UCSD-AML1 (cell line): Measurements from ENCODE around the gene PLCL2.

Experiments
- DNase-seq: peaks from one replicate; lab custom pipeline; 2025; ENCODE audit not compliant: unreplicated experiment; lab: John Stamatoyannopoulos, UW

The PLCL2 gene

DNA sequence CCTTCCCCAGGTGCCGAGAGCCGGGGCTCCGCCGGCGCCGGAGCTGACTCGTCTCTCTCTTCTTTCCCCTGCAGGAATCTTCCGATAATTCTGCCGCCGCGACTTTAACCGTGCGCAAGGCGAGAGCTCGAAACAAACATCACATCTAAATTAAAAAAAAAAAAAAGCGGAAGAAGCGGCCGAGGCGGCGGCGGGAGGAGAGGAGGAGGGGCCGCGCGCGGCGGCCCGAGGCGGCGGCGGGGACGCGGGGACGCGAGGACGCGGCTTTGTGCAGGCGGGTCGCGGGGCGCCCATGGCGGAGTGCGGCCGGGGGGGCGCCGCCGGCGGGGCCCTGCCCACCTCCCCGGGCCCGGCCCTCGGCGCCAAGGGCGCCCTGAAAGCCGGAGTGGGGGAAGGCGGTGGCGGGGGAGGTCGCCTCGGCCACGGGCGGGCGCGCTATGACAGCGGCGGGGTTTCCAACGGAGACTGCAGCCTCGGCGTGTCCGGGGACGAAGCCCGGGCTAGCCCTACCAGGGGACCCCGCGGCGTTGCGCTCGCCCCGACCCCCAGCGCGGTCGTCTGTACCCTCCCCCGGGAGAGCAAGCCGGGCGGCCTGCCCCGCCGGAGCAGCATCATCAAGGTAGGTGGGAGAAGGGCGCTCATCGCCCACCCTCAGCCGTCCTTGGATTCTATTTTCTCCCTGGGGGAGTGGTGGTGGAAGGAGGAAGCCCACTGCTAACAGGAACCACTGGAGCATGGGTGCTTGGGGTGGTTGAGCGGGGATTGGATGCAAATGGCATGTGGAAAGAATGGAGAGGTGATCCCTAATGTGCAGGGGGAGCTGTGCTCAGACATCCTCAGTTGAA, at the start of gene PLCL2:
TSS of gene PLCL2 (plus strand) at position 208 of the 845 bp plus-strand sequence. CDS start at position 293, 85 bp downstream.
- peak; percentile 68 for DNase-seq

DNA sequence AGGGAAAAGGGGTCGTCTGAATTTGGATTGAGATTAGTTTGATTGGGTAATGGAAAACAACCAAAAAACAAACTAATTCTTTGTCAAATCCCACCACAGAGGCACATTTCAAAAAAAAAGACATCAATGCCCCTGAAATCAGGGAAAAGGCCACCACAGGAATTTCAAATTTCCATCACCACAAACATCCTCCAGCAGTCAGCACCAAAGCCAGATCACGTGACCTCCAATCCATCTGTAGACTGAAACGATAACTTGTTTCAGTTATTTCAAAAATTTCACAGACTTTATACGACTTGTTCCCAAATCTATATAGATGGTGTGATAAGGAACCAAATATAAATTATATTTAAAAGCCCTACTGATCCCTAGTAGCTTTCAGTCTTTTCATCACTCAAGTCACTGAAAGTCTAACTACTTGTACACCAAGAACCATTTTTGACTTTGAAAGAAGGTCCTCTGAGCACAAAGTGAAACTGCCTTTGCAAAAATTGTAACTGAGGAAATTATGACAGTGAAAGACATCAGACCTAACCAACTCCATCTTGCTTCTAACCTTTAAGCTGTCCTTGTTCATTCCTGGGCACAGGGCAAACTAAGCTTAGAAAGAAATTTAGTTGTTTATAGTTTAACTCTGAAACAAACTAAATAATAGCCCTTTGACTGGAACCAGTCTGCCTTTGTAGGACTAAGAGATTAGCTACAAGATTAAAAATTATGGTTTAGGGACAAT, 48.1 kb upstream of the PLCL2 start:
- no peak for DNase-seq

DNA sequence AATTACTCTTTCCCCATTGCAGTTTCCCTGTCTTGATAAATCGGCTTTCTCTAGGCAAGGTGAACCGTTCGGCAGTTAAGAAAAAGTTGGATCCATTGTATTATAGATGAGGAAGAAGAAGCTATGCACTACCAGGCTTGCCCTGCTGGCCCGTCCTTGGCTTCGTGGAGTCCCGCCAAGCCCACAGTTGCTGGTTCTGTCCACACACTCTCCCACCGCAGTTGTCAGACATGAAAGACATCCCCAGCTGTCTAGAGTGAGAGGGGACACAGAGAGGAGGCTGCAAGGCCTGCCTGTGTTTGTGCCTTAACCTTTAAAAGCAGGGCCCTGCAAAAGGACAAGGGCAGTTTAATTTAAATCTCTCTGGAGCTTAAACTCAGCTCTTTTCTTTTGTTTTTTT, 47.2 kb upstream of the PLCL2 start:
- DNase-seq: no peak

DNA sequence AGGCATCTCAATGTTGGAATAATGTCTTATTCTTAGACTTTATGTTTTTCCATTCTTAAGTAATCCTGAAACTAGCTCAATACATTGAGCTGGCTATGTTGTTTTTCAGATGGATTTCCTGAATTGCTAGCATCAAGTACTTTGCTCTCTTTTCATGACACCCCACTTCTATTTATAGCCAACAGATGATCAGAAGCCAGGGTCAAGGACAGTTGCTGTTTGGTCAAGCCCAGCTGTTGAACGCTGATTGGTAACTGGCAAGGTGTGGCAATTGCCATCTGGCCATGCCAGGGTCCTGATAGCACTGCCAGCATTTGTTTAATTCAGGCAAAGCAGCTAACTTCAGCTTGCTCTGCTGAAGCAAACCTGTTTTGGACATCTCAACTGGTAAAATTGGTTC, 46.2 kb upstream of the PLCL2 start:
- DNase-seq: no peak

DNA sequence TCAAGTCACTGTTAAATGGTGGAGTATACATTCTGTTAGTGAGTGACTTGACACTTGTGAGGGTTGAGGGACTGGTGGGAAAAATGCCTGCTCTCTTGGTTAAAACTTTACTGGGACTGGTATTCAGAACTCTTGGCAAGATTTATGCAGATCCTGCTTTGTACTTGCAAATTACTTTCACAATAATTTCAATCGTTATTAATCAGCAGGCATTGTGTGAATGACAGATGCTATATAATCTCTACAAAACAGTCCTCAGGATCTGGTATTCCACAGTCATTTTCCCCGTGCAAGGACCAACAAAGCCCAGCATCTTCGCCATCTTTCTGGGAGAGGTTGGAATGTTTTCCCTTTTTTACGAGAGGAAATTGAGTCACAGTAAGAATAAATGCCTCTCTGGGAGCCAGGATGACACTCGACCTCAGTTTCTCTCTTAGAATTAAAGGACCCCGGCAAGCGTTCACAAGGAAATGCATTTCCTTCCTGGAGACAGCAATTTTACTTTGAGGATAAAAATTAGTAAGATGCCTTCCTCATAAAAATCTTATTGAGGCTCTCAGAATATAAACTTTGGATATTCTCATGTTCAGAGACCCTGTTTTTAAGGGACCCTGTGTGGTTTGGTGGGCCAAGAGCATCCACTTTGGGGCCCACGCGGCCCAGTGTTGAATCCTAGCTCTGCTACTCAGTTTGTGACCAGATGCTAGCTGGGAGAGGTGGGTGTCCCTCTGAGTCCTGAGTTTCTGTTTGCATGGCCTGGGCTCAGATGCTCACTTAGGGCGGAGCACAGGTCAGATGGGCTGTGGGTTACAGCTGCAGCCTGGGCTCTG, 45.3 kb upstream of the PLCL2 start:
- DNase-seq: no peak

DNA sequence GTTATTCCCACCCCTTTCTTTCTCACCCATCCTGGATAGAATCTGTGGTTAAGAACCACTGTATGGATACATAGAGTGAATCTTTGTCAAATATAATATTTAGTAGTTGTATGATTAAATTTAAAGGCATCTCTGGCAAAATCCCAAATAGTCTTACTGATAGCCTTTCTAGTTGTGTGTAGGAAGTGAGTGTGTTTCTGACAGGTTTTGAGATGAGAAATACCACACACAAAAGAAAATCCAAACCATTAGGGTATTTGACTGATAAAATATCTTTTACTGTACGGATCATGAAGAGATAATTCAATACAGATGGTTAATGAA, 44.7 kb upstream of the PLCL2 start:
- no peak for DNase-seq

DNA sequence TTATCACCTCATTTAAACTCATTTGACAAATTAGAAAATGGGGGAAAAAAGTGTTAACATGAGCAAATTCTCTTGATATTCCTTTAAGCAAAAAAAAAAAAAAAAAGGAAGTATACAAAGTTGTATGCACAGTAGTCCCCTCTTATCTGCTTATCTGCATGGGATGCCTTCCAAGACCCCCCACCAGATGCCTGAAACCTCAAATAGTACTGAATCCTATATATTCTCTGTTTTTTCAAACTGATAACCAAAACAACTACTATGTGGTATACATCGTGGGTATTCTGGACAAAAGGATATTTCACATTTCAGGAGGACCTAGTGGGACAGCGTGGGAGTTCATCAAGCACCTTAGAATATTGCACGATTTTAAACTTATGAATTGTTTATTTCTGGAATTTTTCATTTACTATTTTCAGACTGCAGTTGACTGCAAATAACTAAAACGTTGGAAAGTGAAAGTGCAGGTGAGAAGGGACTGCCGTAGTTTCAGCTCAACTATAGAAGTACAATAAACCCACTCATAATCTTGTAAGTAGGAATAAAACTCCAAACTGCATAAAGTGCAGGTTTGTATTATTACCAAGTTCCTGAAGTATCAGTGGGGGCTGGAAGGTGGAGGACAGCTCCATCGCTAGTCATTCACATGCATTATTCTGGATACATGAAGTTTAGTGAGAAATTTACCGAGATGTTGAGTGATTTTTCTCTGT, 43.6 kb upstream of the PLCL2 start:
- DNase-seq: no peak

DNA sequence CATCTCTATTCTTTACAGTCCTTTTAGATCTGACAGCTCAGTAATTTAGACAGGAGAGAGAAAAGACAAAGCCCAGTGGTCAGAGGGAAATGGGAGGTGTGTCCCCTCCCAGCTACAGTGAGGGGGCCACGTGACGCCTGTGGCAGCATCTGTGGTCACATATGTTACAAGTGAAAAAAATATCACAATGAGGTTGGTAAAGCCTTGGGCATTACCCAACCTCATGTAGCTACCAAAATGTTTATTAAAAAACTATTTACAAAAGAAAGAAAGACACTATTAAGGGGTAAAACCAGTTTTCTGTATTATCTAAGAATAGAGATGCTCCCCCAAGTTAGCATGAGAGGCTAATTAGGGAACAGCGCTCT, 42.9 kb upstream of the PLCL2 start:
- DNase-seq: no peak

DNA sequence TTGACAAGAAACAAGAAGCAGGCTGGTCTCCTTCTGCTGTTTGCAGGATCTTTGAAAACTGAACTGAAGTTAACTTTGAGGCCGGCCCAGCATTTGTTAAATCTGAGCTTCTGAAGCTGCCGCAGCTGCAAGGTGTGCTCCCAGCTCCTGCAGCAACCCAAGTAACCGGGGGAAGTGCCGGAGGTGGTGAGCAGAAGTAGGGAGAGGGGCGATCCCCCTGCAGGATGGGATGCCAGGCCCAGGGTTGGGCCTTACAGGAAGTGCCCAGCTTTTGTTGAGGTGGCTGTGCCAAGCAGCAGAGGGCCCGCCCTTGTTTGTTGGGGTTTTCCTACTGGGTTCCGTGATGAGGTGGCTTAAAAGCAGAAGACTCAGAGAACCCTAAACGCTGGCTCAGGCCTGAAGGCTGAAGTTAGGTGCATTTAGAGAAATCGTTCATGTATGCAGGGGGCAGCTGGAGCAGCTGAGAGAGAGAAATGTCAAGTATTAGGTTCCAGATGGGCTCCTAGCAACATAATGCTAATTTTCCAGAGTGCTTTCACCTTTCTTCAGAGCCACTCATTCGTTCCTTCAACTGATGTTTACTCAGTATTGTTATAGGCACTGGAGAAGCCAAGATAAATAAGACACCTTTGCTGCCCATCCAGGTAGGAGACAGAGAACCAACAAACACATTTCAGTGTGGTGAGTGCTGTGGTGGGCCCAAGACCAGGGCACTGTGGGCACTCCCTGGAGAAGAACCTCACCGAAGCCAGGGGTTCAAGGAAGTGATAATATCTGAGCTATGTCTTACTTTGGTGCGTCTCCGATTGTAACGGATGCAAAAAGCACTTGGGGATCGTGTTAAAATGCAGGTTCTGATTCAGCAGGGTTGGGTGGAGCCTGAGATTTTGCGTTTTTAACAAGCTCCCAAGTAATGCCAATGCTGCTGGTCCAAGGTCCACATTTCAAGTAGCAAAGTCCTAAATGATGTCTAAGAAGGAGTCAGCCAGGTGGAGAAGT, 42.2 kb upstream of the PLCL2 start:
- DNase-seq: no peak

DNA sequence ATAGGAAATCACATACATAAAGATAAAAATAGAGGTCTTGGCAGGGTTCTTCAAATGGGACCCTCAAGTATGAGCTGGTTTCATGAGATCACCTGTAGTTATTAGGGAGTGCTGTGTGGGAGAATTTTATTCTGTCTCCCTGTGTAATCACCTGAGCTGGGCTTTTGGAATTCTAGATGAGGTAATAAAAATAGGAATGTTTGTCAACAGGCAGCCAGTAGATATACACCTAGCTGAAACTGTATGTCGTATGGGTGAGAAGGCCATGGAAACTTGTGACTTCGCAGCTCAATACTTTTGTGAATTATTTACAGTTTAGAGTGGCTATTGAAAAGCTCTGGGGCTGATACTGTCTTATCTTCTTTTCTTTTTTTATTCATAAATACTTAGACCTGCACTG, 40.5 kb upstream of the PLCL2 start:
- DNase-seq: no peak

DNA sequence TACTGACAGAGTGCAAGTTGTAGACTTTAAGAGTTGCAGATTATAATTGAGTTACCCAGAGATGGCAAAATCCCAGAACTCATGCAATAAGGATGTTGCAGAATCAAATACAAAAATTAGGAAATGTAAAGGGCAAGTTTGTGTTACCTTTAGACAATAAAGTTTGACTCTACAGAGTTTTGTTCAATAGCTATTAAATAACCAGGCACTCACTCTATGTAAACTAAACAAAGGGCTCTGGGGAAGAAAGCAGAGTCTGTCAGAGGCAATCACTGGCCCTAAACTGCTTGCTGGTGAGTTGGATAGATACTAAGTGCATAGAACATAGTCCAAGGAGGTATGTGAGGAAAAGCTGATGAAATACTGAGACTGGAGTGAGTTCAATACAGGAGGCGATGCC, 40.0 kb upstream of the PLCL2 start:
- DNase-seq: no peak

DNA sequence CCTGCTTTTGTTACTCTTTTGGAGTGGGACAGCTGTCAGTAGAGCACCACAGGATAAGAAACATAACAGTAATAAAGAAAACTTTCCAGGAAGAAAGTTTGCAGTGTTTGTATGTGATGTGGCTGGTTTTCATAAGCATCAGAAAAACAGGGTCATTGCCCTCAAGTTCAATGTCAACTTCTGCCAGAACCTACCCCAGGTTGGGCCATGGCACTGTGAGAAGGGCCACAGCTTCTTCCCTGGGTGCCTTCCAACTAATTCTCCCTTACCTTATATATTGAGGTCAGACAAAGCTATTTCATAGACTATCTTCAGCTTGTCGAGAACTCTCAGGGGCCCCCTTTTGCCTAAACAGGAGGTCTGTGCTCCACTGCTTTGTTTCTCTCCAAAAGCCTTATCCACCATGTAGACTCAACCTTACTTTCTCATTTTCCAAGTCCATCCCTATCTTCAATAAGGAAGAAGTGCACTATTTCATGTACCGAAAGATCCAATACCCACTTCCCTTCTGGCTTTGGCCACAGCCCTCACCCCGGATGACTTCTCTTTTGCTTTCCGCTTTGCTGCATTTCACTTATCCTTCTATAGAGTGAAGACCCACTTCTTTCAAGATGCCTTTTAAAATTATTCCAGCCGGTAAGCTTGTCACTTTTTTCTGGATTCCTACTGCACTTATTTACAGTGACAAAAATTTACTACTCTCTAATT, 38.2 kb upstream of the PLCL2 start:
- DNase-seq: no peak

DNA sequence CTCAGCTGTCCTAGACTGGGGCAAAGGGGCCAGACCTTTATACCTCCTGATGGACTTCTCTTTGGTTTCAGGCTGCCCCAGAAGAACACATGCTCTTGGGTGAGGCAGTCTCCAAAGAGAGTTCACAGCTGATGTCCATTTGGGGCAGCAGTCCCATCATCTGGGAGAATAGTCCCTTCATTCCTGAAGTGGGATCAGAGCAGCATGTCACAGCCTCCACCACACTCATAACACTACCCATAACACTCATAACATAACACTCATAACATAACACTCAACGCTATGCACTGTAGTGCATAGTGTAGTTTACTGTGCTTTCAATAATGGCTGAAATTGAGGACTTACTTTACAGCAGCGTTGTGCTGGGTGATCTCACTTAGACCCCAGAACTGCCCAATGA, 36.7 kb upstream of the PLCL2 start:
- DNase-seq: no peak

DNA sequence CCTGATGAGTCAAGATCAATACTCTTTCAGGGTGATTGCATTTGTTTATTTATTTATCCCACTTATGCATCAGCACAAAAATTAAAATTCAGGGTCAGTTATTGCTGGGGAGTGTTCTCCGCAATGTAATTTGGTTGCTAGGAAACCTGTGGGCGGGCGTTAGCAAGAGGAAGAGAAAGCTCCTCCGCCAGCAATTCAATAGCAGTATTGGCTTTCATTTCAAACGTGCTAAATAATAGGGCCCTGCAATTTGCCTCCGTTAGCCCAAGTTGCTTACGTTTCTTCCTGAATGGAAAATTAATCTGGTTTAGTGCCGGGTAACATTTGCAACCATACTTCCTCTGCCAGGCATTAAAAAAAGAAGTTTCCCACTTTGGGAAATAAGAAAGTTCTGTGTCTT, 35.5 kb upstream of the PLCL2 start:
- no peak for DNase-seq

DNA sequence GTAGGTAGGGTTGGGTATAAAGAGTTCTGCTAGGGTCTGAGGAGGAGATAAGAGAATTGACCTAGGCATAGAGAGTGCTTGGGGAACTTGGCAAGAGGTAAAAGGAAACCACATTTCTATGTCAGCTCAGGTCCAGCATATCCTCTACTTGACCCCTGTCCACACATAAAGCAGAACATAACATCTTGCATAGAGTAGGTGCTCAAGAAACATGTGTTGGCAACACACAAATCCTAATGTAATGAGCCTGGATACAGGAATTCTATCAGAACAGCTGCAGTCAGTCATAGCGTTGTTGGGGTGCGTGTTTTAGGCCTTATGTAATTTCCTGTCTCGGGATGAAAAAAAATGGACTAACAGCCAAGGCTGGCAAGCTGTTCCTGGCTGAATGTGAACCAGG, 35.0 kb upstream of the PLCL2 start:
- DNase-seq: no peak

DNA sequence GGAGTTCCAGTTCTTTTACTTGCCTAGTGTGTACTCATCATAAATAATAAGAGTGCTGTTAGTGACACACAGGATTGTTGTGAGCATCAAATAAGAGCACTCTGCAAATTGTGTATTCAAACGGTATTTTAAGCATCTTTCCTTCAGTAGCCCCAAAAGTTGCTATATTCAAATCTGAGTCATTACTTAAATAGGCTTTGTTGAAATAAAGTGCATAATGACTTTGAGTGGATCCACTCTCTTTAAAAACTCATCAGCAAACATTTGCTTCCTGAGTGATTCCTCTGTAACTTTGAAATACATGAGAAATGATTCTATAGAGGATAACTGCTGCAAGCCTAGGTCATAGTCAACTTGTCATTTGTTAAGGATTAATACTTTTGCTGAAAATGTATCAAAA, 29.3 kb upstream of the PLCL2 start:
- no peak for DNase-seq

DNA sequence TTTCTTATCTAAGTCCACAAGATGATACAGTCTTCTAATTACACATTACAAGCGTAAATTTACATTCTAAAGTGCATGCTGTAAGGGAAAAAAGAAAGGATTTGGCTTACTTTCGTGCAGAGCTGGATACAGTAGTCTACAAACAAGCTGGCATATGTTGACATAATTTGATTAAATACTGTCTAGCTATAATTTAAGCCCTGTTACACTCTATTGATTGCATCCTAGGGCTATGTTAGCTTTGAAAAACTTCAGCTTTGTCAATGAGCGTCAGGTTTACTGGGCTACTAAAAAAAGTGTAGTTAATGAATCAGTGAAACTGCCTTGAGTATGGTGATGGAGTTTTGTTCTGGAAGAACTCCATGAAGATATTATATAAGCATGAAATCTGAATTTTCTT, 24.5 kb upstream of the PLCL2 start:
- no peak for DNase-seq

DNA sequence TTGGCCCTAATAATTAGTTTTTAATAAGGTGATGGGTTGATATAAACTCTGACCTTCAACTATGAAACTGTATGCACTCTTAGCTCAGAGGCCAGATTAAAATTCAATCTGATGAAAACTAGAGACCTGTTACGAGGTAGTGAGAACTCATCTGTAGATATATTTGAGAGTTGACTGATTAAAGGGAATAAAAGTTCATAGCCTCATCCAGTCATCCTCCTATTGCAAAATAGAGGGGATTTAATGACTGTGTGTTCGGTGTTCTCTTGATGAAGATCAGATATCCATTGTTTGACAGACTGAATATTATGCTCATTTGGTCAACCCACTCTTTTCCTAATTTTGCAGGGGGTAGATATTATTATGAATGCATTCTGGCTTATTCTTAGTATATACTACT, 23.3 kb upstream of the PLCL2 start:
- no peak for DNase-seq

DNA sequence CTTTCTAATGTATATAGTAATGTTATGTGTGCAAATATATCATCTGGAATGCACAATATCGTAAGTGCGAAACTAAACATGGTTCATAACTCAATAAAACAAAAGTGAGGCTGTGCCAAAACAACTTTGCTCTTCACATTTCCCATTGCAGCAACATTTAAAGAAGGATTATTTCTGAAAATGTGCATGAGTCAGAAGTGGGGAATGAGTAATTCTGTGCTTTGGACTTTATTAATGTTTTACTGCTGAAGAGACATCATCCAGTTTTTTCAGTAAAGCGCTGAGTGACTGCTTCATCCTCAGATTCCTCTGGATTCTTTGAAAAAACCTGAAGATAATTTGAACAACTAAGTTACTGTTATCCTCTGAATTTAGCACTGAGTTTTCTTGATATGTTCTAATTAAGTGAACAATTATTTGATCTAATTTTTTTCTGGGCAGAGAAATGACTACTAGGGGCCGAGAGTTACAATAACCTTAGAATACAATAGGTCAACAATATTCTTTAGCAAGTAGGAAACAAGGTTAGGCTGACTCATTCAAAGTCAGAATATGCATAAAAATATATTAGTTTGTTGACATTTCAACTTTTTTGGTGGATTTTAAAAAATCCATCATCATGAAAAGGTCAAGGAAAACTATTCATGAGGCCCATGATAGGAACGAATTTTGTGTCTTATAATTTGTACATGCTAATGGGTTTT, 20.0 kb upstream of the PLCL2 start:
- no peak for DNase-seq
